NCI-H446 (cell line): ENCODE measurements around the gene FRMPD2.
"Not testable (repeated sequence)": the region's sequence is repeated elsewhere in the genome, so short reads cannot be mapped to it uniquely, and the experiment has no call there.

Experiments
- DNase-seq, 2 experiments: peaks; one replicate each; lab custom pipeline; 2025; lab: John Stamatoyannopoulos, UW

Gene FRMPD2

DNA sequence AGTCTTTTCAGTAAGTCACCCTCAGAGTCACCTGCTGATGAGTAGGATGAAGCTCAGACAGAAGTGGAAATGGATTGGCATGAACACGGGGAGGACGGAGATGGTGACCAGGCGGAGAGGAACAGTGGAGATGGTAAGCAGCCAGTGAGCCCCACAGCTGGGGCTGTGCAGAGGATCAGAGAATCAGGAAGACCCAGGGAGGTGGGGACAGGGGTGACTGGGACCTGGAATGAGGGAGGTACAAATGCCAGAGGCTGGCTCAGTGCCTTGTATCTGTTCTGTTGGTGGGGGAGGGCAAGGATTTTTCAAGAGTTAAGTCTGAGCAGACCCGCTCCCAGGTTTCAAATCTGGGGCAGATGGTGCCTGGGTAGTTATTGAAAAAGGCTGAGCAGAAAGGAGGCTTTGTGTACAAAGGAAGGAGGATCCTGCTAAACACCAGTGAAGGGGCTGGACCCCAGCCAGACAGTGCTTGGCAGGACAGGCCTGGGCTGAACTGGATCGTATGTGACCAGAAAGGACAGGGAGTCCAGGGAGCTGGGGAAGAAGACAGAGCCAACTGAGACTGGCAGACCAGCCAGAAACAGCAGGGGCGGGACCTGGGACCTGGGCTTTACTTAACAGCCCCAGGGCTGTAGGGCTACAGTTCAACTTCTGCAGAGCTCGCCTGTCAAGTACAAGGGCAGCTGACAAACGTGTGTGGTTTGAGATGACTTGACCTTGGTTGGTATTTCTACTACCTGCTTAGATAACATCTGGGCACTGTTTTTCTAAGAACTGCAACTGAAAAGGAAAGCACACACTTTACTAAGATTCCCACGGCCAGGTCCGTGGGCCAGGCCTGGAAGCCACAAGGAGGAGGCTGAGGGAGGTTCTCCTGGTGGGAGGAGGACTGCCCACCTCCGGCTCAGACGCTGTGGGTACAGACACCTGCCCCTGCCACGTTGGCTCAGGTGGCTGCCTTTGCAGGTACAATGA is 13.2 kb upstream of the FRMPD2 start:
- peak; percentile 48 to 94 for DNase-seq

GRCh38 chr10:48286356-48286755 is 11.9 kb upstream of the FRMPD2 start:
- DNase-seq: no peak

DNA sequence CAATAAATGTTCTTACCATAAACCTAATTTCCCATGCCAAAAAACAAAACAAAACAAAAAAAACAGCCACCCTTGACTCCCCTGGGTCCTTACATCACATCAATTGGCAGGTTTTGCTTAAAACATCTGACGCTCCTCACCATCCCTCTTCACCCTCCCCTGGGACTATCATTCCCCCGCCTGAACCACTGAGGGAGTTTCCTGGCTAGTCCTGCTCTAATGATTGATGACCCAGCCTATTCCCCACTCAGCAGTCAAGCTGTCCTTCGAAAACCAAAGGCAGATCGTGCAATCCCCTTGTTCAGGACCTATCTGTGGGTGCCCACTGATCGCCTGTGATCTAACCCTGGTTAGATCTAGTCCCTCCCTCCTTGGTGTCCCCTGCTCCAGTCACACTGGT is 11.2 kb upstream of the FRMPD2 start:
- peak in 1 of 2 experiments; percentile 46 for DNase-seq

DNA sequence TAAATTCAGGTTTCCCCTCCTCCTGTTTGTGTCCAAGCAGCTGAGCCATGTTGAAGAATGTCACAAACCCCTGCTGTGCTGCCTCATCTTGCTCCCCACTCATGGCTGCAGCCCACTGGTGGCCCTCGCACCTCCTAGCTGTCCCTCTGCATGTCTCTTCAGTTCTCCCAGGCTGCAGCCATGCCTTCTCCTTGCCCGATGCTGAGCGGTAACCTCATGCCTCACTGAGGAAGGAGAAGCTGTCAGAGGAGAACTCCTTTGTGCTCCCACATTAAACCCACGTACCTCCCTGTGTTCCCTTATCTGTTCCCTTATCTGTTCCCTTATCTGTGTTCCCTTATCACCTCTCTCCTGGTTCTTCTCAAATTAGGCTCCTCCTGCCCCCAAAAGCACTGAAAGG is 10.3 kb upstream of the FRMPD2 start:
- DNase-seq: no peak

DNA sequence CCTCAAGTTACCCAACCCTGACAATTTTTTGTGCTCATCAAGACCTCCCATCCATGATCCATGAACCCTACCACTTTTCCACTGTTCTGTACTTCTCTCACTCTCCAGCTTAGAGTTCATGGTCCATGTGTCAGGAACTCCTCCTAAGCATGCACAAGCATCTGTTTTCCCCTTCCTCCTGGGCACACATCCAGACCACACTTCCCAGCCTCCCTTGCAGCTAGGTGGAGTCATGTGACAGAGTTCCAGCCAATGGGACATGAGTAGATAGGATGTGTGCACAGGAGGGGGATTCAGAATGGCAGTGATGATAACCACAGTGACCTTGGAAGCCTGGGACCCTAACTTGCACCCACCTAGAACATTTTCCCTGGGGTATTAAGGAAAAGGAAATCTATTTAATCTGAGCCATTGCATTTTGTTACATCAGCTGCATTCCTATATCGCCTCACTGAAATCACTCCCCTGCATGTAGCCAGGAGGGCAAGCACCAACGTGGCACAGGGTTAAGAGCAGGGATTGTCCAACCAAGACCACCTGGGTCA is 9.6 kb upstream of the FRMPD2 start:
- no peak for DNase-seq

DNA sequence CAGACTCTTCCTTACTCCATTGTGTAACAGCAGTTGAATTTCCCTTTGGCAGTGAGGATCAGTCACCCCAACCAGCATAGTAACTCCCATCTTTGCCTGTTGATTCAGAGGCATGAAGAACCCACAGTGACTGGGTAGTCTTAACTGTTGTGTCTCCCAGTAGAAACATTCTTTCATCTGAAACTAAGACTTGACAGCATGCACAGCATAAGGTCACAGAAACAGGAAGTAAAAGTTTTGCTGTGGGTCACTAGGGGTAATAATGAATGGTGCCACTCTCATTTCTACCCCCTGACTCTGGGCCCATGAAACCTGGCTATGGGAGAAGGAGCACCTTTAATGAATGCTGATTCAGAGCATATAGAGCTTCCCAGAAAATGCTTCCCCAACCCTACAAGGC is 8.3 kb upstream of the FRMPD2 start:
- DNase-seq: no peak

DNA sequence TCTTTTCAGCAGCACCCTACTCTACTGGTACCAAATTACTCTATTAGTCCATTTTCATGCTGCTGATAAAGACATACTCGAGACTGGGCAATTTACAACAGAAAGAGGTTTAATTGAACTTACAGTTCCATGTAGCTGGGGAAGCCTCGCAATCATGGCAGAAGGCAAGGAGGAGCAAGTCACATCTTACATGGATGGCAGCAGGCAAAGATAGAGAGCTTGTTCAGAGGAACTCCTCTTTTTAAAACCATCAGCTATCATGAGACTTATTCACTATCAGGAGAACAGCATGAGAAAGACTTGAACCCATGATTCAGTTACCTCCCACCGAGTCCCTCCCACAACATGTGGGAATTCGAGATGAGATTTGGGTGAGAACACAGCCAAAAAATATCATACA is 7.2 kb upstream of the FRMPD2 start:
- DNase-seq: not testable (repeated sequence)

GRCh38 chr10:48279081-48279751 is 4.7 kb upstream of the FRMPD2 start:
- DNase-seq: no peak

- DNase-seq: no peak
These were observed 2.6 kb upstream of the FRMPD2 start for GRCh38 chr10:48277093-48277492.

- DNase-seq: no peak
These were observed 755 bp downstream of the FRMPD2 start for GRCh38 chr10:48273741-48274140.

- DNase-seq: no peak
These were observed 1.8 kb downstream of the FRMPD2 start for GRCh38 chr10:48272682-48273081.

GRCh38 chr10:48271047-48271730 is 3.3 kb downstream of the FRMPD2 start:
- DNase-seq: peak in 1 of 2 experiments; percentile 32

GRCh38 chr10:48266528-48266927 is 8.0 kb downstream of the FRMPD2 start:
- no peak for DNase-seq

DNA sequence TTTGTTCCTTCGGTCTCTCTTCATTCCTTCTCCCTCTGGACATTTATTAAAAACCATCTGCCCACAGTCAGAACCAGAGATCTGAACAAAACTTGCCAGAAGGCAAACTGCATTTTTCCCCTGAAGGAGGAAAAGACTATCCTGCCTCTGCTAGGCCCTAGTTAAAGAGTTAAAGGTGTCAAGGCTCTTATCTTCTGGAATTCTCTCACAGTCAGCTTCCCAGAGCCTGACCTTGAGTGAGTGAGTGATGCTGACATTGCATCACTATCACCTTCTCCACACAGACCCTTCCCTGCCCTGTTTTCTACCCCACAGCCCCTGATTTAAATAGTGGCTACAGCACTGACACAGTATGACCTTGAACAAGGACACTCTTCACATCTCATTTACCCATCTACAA is 16.4 kb downstream of the FRMPD2 start:
- DNase-seq: no peak

- no peak for DNase-seq
These were observed 17.0 kb downstream of the FRMPD2 start for GRCh38 chr10:48257407-48257961.

GRCh38 chr10:48255722-48256121 is 18.8 kb downstream of the FRMPD2 start:
- peak in 1 of 2 experiments; percentile 24 for DNase-seq

- peak; percentile 77 to 87 for DNase-seq
These were observed 19.6 kb downstream of the FRMPD2 start for GRCh38 chr10:48254750-48255512.

GRCh38 chr10:48253970-48254657 is 20.4 kb downstream of the FRMPD2 start:
- no peak for DNase-seq

- no peak for DNase-seq
These were observed 22.2 kb downstream of the FRMPD2 start for GRCh38 chr10:48252354-48252650.

- DNase-seq: no peak
These were observed 22.8 kb downstream of the FRMPD2 start for GRCh38 chr10:48251525-48252353.
